ENCODE measurements around the gene CACNB3.
A peak's percentile ranks its signal among the peaks of the same experiment; 100 is the strongest.

CACNB3 gene

GRCh38 chr12:48779869-48780268 is 38.4 kb upstream of the CACNB3 start:
- Histone ChIP-seq H3K36me3 (ENCODE audit: control insufficient read depth, insufficient read depth, low read length) (peaks cover 13% of the 10 kb centered on the region), H3K9me3 (ENCODE audit: control insufficient read depth, insufficient read depth, low read depth, low read length) (no peaks in the 10 kb centered on the region), H3K4me1 (ENCODE audit: control insufficient read depth, insufficient read depth, low read length) (peaks cover 29% of the 10 kb centered on the region), H3K4me3 (ENCODE audit: low read depth, low read length) (no peak overlapping the region), H3K27me3 (ENCODE audit: control insufficient read depth, insufficient read depth, low read length) (no peaks in the 10 kb centered on the region), H3K9ac (ENCODE audit: low read length) (no peak overlapping the region), H3K27ac (ENCODE audit: low read depth, low read length) (no peak overlapping the region)

GRCh38 chr12:48780381-48781025 is 37.8 kb upstream of the CACNB3 start:
- no peaks in the 10 kb centered on the region for H3K9me3 ChIP-seq (ENCODE audit: control insufficient read depth, insufficient read depth, low read depth, low read length)
- H3K9ac ChIP-seq (ENCODE audit: low read length), result no peak overlapping the region
- no peak overlapping the region for H3K27ac ChIP-seq (ENCODE audit: low read depth, low read length)
- H3K4me3 ChIP-seq (ENCODE audit: low read depth, low read length), result no peak overlapping the region
- H3K27me3 ChIP-seq (ENCODE audit: control insufficient read depth, insufficient read depth, low read length), result no peaks in the 10 kb centered on the region
- peaks cover 6% of the 10 kb centered on the region; the same call in 1 of the 2 replicates for H3K36me3 ChIP-seq (ENCODE audit: control insufficient read depth, insufficient read depth, low read length)
- H3K4me1 ChIP-seq (ENCODE audit: control insufficient read depth, insufficient read depth, low read length), result peaks cover 29% of the 10 kb centered on the region

DNA sequence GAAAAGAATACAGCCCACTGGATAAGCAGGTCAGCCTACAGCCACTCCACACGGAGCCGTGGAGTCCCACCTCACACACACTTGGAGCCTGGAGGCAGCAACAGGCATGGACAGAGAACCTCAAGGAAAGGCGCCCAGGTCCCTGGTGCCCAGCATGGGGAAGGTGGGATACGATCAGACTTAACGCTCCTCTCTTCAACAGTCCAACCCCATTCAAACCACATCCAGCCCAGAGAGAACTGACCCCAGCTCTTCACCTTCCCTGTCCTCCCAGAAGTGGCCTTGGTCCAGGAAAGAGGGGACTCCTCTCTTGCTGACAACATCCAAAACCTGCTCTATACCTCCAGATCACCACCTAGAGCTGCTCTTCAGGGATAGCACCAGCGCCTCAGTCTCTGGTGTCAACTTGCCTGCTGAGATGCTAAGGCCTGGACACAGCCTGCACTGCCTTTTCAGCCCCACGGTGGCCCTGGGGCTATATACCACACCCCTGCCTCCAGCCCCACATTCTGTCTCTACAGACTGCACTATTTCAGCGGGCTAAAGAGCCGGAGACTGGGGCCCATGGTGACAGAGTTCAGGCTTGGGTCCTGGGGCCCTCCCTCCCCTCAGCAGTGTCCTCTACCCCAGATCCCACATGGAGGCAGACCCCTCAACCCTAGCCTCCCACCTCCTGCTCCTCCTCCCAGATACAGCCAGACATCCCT is 36.4 kb upstream of the CACNB3 start:
- Histone ChIP-seq H3K36me3 (ENCODE audit: control insufficient read depth, insufficient read depth, low read length) (no peaks in the 10 kb centered on the region), H3K27ac (ENCODE audit: low read depth, low read length) (no peak overlapping the region), H3K4me3 (ENCODE audit: low read depth, low read length) (no peak overlapping the region), H3K4me1 (ENCODE audit: control insufficient read depth, insufficient read depth, low read length) (peaks cover 29% of the 10 kb centered on the region), H3K9me3 (ENCODE audit: control insufficient read depth, insufficient read depth, low read depth, low read length) (no peaks in the 10 kb centered on the region), H3K27me3 (ENCODE audit: control insufficient read depth, insufficient read depth, low read length) (no peaks in the 10 kb centered on the region), H3K9ac (ENCODE audit: low read length) (no peak overlapping the region)

GRCh38 chr12:48782457-48783395 is 35.6 kb upstream of the CACNB3 start:
- Histone ChIP-seq H3K27me3 (ENCODE audit: control insufficient read depth, insufficient read depth, low read length) (peaks cover 5% of the 10 kb centered on the region), H3K9me3 (ENCODE audit: control insufficient read depth, insufficient read depth, low read depth, low read length) (no peaks in the 10 kb centered on the region), H3K36me3 (ENCODE audit: control insufficient read depth, insufficient read depth, low read length) (no peaks in the 10 kb centered on the region), H3K27ac (ENCODE audit: low read depth, low read length) (no peak overlapping the region), H3K4me1 (ENCODE audit: control insufficient read depth, insufficient read depth, low read length) (peaks cover 25% of the 10 kb centered on the region), H3K9ac (ENCODE audit: low read length) (no peak overlapping the region), H3K4me3 (ENCODE audit: low read depth, low read length) (no peak overlapping the region)

- Histone ChIP-seq H3K36me3 (ENCODE audit: control insufficient read depth, insufficient read depth, low read length) (no peaks in the 10 kb centered on the region), H3K4me1 (ENCODE audit: control insufficient read depth, insufficient read depth, low read length) (peaks cover 24% of the 10 kb centered on the region; the same call in 1 of the 2 replicates), H3K27me3 (ENCODE audit: control insufficient read depth, insufficient read depth, low read length) (peaks cover 11% of the 10 kb centered on the region), H3K9me3 (ENCODE audit: control insufficient read depth, insufficient read depth, low read depth, low read length) (no peaks in the 10 kb centered on the region), H3K4me3 (ENCODE audit: low read depth, low read length) (no peak overlapping the region), H3K9ac (ENCODE audit: low read length) (no peak overlapping the region), H3K27ac (ENCODE audit: low read depth, low read length) (no peak overlapping the region)
Measured at GRCh38 chr12:48783432-48783831, 34.9 kb upstream of the CACNB3 start.

DNA sequence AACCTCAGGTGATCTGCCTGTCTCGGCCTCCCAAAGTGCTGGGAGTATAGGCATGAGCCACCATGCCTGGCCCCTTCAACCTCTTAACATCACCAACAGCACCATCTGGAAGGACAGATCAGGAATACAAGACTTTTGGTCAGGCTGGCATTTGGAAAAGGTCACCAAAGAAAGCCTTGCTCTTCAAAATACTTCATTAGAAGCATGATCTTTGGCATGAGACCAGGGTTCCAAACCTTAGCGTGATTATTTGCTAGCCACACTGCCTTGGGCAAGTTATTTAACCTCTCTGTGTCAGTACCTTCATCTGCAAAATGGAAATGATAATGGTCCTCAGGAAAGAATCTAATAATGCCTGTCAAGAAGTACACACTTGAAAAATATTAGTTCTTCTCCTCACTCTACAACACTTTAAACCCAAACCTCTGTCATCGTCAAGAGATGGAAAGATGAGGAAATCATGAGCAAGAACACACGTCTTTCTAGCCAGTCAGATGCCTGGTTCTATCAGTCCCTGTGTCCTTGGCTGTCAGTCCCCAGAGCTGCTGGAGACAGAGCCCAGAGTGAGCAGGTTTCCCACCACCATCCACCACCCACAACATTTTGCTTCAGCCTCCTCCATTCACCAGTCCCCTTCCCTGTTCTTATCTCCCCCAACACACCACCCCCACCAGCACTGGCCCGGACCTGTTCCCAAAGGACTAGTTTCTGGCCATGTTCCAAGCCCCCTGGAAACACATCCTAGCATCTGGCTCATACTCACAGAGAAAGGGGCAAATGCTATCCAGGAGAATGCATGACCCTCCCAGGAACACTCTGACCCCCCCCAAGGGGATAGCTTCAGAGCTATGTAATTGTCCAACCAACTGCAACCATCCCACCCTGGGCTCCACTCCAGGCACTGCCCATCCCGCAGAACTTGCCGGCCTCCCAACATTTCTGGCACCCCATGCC is 31.4 kb upstream of the CACNB3 start:
- H3K4me3 ChIP-seq (ENCODE audit: low read depth, low read length), result no peak overlapping the region
- H3K27me3 ChIP-seq (ENCODE audit: control insufficient read depth, insufficient read depth, low read length), result peaks cover 11% of the 10 kb centered on the region
- no peak overlapping the region for H3K9ac ChIP-seq (ENCODE audit: low read length)
- no peaks in the 10 kb centered on the region for H3K36me3 ChIP-seq (ENCODE audit: control insufficient read depth, insufficient read depth, low read length)
- no peaks in the 10 kb centered on the region for H3K9me3 ChIP-seq (ENCODE audit: control insufficient read depth, insufficient read depth, low read depth, low read length)
- peaks cover 22% of the 10 kb centered on the region for H3K4me1 ChIP-seq (ENCODE audit: control insufficient read depth, insufficient read depth, low read length)
- no peak overlapping the region for H3K27ac ChIP-seq (ENCODE audit: low read depth, low read length)

GRCh38 chr12:48787791-48788523 is 30.3 kb upstream of the CACNB3 start:
- Histone ChIP-seq H3K9me3 (ENCODE audit: control insufficient read depth, insufficient read depth, low read depth, low read length) (no peaks in the 10 kb centered on the region), H3K4me1 (ENCODE audit: control insufficient read depth, insufficient read depth, low read length) (peaks cover 14% of the 10 kb centered on the region), H3K27me3 (ENCODE audit: control insufficient read depth, insufficient read depth, low read length) (peaks cover 11% of the 10 kb centered on the region), H3K36me3 (ENCODE audit: control insufficient read depth, insufficient read depth, low read length) (no peaks in the 10 kb centered on the region), H3K9ac (ENCODE audit: low read length) (peak overlapping the region; percentile 78), H3K27ac (ENCODE audit: low read depth, low read length) (no peak overlapping the region), H3K4me3 (ENCODE audit: low read depth, low read length) (peak overlapping the region; percentile 99)

DNA sequence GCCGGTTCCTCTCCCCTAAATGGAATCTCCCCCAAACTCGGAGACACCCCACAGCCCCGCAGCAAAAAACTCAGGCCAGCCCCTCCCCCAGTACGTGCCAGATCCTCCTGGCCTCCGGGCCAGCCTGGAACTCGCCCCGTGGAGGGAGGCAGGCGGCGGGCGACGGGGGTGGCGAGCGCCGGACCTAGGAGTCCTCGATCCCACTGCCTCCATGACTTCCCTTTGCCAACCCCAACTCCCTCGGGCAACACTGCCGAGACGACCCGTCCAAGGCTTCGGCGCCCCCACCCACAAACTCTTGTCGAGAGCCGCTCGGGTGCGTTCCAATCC is 29.8 kb upstream of the CACNB3 start:
- Histone ChIP-seq H3K36me3 (ENCODE audit: control insufficient read depth, insufficient read depth, low read length) (no peaks in the 10 kb centered on the region), H3K4me1 (ENCODE audit: control insufficient read depth, insufficient read depth, low read length) (peaks cover 14% of the 10 kb centered on the region), H3K4me3 (ENCODE audit: low read depth, low read length) (peak overlapping the region; percentile 99), H3K9ac (ENCODE audit: low read length) (peak overlapping the region; percentile 78), H3K9me3 (ENCODE audit: control insufficient read depth, insufficient read depth, low read depth, low read length) (no peaks in the 10 kb centered on the region), H3K27ac (ENCODE audit: low read depth, low read length) (no peak overlapping the region), H3K27me3 (ENCODE audit: control insufficient read depth, insufficient read depth, low read length) (peaks cover 11% of the 10 kb centered on the region)

DNA sequence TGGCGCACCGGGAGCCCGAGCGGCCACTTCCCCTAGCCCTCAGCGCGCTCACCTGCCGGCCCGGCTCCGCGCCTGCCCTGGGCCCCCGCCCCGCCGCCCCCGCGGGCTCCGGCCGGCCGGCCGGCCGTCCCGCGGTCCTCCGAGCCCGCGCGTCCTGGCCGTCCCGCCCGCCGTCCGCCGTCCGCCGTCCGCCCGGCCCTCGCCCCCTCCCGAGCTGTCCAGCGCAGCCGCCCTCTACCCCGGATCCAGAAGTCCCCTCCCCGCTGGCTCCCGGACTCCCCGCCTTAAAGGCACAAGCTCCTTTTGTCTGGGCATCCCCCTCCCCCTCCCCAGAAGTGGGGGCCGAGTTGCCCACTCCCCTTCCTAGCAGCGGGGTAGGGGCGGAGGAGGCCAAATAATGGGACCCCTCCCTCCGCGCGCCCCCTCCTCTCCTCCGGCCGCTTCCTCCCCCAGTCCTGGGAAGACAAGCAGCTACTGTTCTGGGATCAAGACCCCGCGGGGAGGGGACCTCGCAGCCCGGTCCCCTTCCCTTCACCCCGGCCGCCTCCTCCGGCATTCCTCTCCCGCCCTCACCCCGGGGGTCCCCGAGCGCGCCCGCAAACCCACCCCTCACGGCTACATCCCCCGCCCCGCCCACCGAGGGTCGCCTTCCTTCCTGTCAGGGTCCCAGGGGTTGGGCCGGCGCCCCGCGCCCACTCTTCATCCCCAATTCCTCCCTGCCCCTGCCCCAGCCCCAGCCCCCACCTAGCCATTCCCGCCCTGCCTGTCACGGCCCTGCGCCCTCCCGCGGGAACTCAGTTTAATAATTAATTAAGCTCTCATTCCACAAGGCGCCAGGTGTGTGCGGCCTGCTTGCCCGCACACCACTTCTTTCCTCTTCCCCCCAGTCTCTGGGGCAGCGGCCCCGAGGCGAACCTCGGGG is 29.2 kb upstream of the CACNB3 start, which contains the start of gene ADCY6:
ADCY6 (minus strand) TSS at position 236 of the 922 bp plus-strand sequence. CDS start 5,655 bp downstream, outside the sequence.
- peak within 1 kb of the TSS; percentile 57; the same call in 1 of the 2 replicates for H3K27ac ChIP-seq (ENCODE audit: low read depth, low read length)
- H3K4me1 ChIP-seq (ENCODE audit: control insufficient read depth, insufficient read depth, low read length), result peaks cover 14% of the 10 kb centered on the region
- H3K4me3 ChIP-seq (ENCODE audit: low read depth, low read length), result peak within 1 kb of the TSS; percentile 99

More for the DNA sequence above, 29.2 kb upstream of the CACNB3 start, which contains the start of gene ADCY6:
- H3K36me3 ChIP-seq (ENCODE audit: control insufficient read depth, insufficient read depth, low read length), result no peaks in the 10 kb centered on the region
- H3K9ac ChIP-seq (ENCODE audit: low read length), result peak within 1 kb of the TSS; percentile 78
- peaks cover 11% of the 10 kb centered on the region for H3K27me3 ChIP-seq (ENCODE audit: control insufficient read depth, insufficient read depth, low read length)
- H3K9me3 ChIP-seq (ENCODE audit: control insufficient read depth, insufficient read depth, low read depth, low read length), result no peaks in the 10 kb centered on the region
